Liver (tissue), 9 donors: ENCODE results near the gene UACA. TPM values are rescaled to one million over a fixed set of nuclear protein-coding genes. Genes with fewer than 3 reads are reported as not detected.

Experiments used
- DNase-seq: peaks from one replicate; pipeline ENCODE4 v3.0.0-alpha.2; 2017; ENCODE audit warnings: low spot score
- H3K27ac ChIP-seq, 2 donors: one replicate each; pipeline ENCODE4 v1.7.0; 2013; ENCODE audit warnings: inconsistent platforms in 2 of 2, low read length in 2 of 2, control low read depth in 1 of 2, low read depth in 1 of 2, mild to moderate bottlenecking in 1 of 2
- H3K27me3 ChIP-seq, 4 donors: one replicate each; pipeline versions ENCODE4 v1.6.1 to v1.7.0; 2013; ENCODE audit warnings: low read length in 3 of 4, inconsistent platforms in 1 of 4, mild to moderate bottlenecking in 1 of 4, moderate library complexity in 1 of 4; ENCODE audit not compliant: control insufficient read depth in 4 of 4, insufficient read depth in 4 of 4
- H3K36me3 ChIP-seq, 4 donors: one replicate each; pipeline versions ENCODE4 v1.6.1 to v1.7.0; 2013; ENCODE audit warnings: low read length in 3 of 4, mild to moderate bottlenecking in 3 of 4, low read depth in 1 of 4, moderate library complexity in 1 of 4; ENCODE audit not compliant: control insufficient read depth in 4 of 4, insufficient read depth in 3 of 4
- H3K4me1 ChIP-seq, 4 donors: one replicate each; pipeline versions ENCODE4 v1.6.1 to v1.7.0; 2013; ENCODE audit warnings: low read length in 3 of 4, mild to moderate bottlenecking in 3 of 4, moderate library complexity in 1 of 4; ENCODE audit not compliant: control insufficient read depth in 4 of 4, insufficient read depth in 4 of 4
- H3K4me3 ChIP-seq, 3 donors: one replicate each; pipeline versions ENCODE4 v1.6.1 to v1.7.0; 2013; ENCODE audit warnings: low read length in 3 of 3, control low read depth in 1 of 3, low read depth in 1 of 3, mild to moderate bottlenecking in 1 of 3
- H3K9ac ChIP-seq, 2 donors: one replicate each; pipeline ENCODE4 v1.7.0; 2013; ENCODE audit warnings: low read length in 2 of 2, mild to moderate bottlenecking in 2 of 2, moderate library complexity in 2 of 2, control low read depth in 1 of 2, low read depth in 1 of 2
- H3K9me3 ChIP-seq, 4 donors: one replicate each; pipeline versions ENCODE4 v1.6.1 to v1.7.0; 2013; ENCODE audit warnings: low read length in 3 of 4; ENCODE audit not compliant: control insufficient read depth in 4 of 4
- EGR1 ChIP-seq, 2 donors: IDR thresholded peaks; 2 replicates each; pipeline ENCODE4 v1.6.1; 2016 to 2018; ENCODE audit warnings: antibody characterized with exemption in 2 of 2, low read depth in 2 of 2
- FOXA1 ChIP-seq: IDR thresholded peaks from 2 replicates; pipeline ENCODE4 v1.6.1; 2016; ENCODE audit warnings: antibody characterized with exemption
- FOXA2 ChIP-seq: IDR thresholded peaks from 2 replicates; pipeline ENCODE4 v1.6.1; 2016; ENCODE audit warnings: antibody characterized with exemption
- GABPA ChIP-seq, 2 donors: IDR thresholded peaks in 1 of 2; conservative IDR thresholded peaks in 1 of 2; 2 replicates each; pipeline ENCODE4 v1.6.1; 2016; ENCODE audit warnings: antibody characterized with exemption in 2 of 2, mild to moderate bottlenecking in 1 of 2, moderate library complexity in 1 of 2
- HNF4A ChIP-seq, 2 donors: conservative IDR thresholded peaks; 2 replicates each; pipeline ENCODE4 v1.6.1; 2016; ENCODE audit warnings: antibody characterized with exemption in 2 of 2, mild to moderate bottlenecking in 2 of 2
- HNF4G ChIP-seq: IDR thresholded peaks from 2 replicates; pipeline ENCODE4 v1.6.1; 2016; ENCODE audit warnings: antibody characterized with exemption
- JUND ChIP-seq, 2 donors: IDR thresholded peaks; 2 replicates each; pipeline ENCODE4 v1.6.1; 2016; ENCODE audit warnings: antibody characterized with exemption in 2 of 2
- NR2F2 ChIP-seq: IDR thresholded peaks from 2 replicates; pipeline ENCODE4 v1.6.1; 2016; ENCODE audit warnings: antibody characterized with exemption
- RAD21 ChIP-seq, 2 donors: IDR thresholded peaks; 2 replicates each; pipeline ENCODE4 v1.6.1; 2016; ENCODE audit warnings: antibody characterized with exemption in 2 of 2, mild to moderate bottlenecking in 2 of 2
- RXRA ChIP-seq, 2 donors: IDR thresholded peaks; 2 replicates each; pipeline ENCODE4 v1.6.1; 2017 to 2018; ENCODE audit warnings: antibody characterized with exemption in 2 of 2, mild to moderate bottlenecking in 1 of 2
- SP1 ChIP-seq: IDR thresholded peaks from 2 replicates; pipeline ENCODE4 v1.6.1; 2018; ENCODE audit warnings: antibody characterized with exemption, mild to moderate bottlenecking
- TAF1 ChIP-seq: conservative IDR thresholded peaks from 2 replicates; pipeline ENCODE4 v1.6.1; 2016; ENCODE audit warnings: antibody characterized with exemption, mild to moderate bottlenecking
- YY1 ChIP-seq: IDR thresholded peaks from 2 replicates; pipeline ENCODE4 v1.6.1; 2016; ENCODE audit warnings: antibody characterized with exemption, mild to moderate bottlenecking
- WGBS: extraction: QIAGEN DNeasy Blood & Tissue Kit; methylation state at CpG from one replicate; pipeline ENCODE4 v1.1.7; 2013; 5-methylcytosine and 5-hydroxymethylcytosine counted together
- polyA plus RNA-seq, 2 donors: library from polyadenylated mRNA; stranded (reverse) in 1 of 2; unstranded in 1 of 2; fragments of 200-250 nt in 1 of 2; fragments of >200 nt in 1 of 2; fragmentation: Nextera tagmentation in 1 of 2; extraction: Ambion mirVana in 1 of 2; gene quantifications; one replicate each; pipeline versions ENCODE4 v1.2.1 to v1.2.3, GENCODE V29; 2013 to 2015
- total RNA-seq, 2 donors: library from RNA; depleted of rRNA; stranded (reverse); fragments of >200 nt; gene quantifications; one replicate each; pipeline ENCODE4 v1.2.3, GENCODE V29; 2014
- TF ChIP-seq, protein P1 (sequence below): fragments of 150-350 bp; IDR thresholded peaks from 2 replicates; pipeline ENCODE4 v1.5.1; 2017; ENCODE audit warnings: improper control_type of control experiment, low read depth, low read length; ENCODE audit not compliant: missing input control
- TF ChIP-seq, protein P2 (sequence below): IDR thresholded peaks from 2 replicates; pipeline ENCODE4 v1.6.1; 2016; ENCODE audit warnings: antibody characterized with exemption
- TF ChIP-seq, protein P3 (sequence below): IDR thresholded peaks from 2 replicates; pipeline ENCODE4 v1.6.1; 2016; ENCODE audit warnings: antibody characterized with exemption
- TF ChIP-seq, protein P4 (sequence below): IDR thresholded peaks from 2 replicates; pipeline ENCODE4 v1.6.1; 2016; ENCODE audit warnings: antibody characterized with exemption
- TF ChIP-seq, protein P5 (sequence below): IDR thresholded peaks from 2 replicates; pipeline ENCODE4 v1.6.1; 2016; ENCODE audit warnings: antibody characterized with exemption, mild to moderate bottlenecking
- donor health status: healthy.
- donor health status: healthy.
- donor health status: healthy.
- donor health status: healthy.
- donor health status: healthy.

The UACA gene
- total and polyA plus RNA-seq, 4 donors = 3.9 to 16.0 (median 10.0) TPM

DNA sequence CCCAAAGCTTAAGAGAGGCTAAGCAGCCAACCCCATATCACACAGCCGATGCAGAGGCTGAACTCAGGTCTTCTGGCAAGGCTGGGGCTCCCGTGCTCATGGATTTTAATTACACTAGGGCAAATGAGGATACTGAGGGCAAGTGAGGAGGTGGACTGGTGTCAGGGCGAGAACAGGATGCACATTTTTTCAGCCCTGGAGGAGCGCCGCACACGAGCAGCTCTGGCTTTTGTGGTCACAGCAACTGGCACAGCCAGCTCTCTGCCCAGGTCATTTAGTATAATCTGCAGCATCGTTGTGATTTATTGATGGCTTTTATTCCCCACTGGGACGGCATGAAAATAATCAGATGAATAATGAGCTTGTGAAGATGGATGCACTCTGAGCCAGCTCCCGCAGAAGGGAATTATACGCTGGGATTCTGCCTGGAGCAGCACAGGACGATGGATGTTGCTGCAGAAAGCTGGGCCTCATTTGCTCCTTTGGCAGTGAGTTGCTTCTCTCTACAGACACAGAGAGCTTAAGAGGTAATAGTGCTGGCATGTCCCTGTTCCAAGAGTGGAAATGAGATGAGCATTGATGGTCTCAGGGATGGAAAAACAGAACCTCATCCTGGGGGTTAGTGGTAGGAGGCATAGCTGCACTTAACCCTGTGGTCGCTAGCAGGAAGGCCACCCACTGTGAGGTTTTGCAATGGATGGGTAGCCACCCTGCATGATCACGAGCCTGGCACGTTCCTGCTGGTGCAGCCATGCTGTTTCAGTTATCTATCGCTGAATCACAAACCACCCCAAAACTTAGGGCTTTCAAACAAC, 135.4 kb downstream of the UACA start:
- H3K9ac ChIP-seq = no peak overlapping the region
- H3K36me3 ChIP-seq = no peaks in the 10 kb centered on the region
- H3K27ac ChIP-seq = no peak overlapping the region
- H3K9me3 ChIP-seq = peaks cover 0 to 1% (median 0%) of the 10 kb centered on the region in 4 donors
- H3K4me3 ChIP-seq = no peak overlapping the region
- no peaks in the 10 kb centered on the region for H3K27me3 ChIP-seq
- H3K4me1 ChIP-seq = no peaks in the 10 kb centered on the region
- TF ChIP-seq SP1 = no peak
- DNase-seq = no peak
- 72% methylated on average over 15 of the region's 15 CpGs for WGBS

DNA sequence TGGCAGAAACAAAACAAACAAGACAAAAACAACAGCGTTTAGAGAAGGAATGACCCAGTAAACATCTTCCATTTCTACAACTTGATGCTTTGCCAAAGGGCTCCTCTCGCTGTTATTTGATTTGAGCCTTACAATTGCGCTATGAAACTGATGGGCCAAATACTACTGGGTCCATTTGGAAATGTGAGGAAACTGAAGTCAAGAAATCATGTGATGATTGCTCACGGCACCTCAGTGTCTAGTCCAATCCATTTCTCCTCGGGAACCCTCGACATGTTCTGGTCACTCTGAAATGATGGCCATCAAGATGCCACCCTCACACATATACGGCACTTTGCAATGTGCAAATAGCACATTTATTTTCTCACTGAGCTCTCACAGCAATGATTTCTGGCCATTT, 136.0 kb downstream of the UACA start:
- Histone ChIP-seq H3K27me3 (no peaks in the 10 kb centered on the region), H3K4me3 (no peak overlapping the region), H3K36me3 (no peaks in the 10 kb centered on the region), H3K4me1 (no peaks in the 10 kb centered on the region), H3K27ac (no peak overlapping the region), H3K9ac (no peak overlapping the region), H3K9me3 (peaks cover 0 to 1% (median 0%) of the 10 kb centered on the region in 4 donors)
- 82% methylated on average over 7 of the region's 7 CpGs for WGBS
- no peak for DNase-seq
- TF ChIP-seq JUND (IDR thresholded peaks at IDR 0.05) = no peak
- no peak for TF ChIP-seq NR2F2
- TF ChIP-seq RXRA (IDR thresholded peaks at IDR 0.05) = no peak
- TF ChIP-seq GABPA (IDR thresholded peaks at IDR 0.05 in 1 of 2, conservative IDR thresholded peaks at IDR 0.05 in 1 of 2) = no peak
- no peak for TF ChIP-seq SP1
- no peak for TF ChIP-seq RAD21 (IDR thresholded peaks at IDR 0.05)

DNA sequence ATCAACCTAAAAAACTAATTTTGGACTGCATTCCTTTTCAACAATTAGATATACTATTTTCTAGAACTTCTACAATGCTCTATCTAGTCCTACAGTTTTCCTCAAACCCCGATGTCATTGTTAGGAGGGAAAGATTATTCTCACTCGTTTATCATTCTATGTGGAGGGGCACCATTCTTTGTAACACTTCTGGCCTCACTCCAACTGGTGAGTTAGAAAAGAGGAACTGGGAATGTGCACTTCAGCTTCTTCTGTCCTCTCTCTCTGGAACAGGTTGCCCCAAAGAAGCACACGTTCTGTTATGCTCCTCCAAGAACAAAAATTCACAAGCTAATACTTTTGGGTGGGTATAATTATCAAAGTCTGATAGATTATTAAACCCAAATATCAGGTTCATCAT, 137.9 kb downstream of the UACA start:
- Histone ChIP-seq H3K27me3 (no peaks in the 10 kb centered on the region), H3K36me3 (no peaks in the 10 kb centered on the region), H3K4me1 (no peaks in the 10 kb centered on the region), H3K9me3 (peaks cover 0 to 1% (median 0%) of the 10 kb centered on the region in 4 donors), H3K4me3 (no peak overlapping the region), H3K9ac (no peak overlapping the region), H3K27ac (no peak overlapping the region)
- no peak for DNase-seq
- 55% methylated on average over 3 of the region's 3 CpGs for WGBS
- TF ChIP-seq FOXA2 = no peak
- no peak for TF ChIP-seq EGR1 (IDR thresholded peaks at IDR 0.05; ENCODE audit: low read depth in 2 of 2)
- TF ChIP-seq HNF4A (conservative IDR thresholded peaks at IDR 0.05) = no peak
- TF ChIP-seq, protein P1, sequence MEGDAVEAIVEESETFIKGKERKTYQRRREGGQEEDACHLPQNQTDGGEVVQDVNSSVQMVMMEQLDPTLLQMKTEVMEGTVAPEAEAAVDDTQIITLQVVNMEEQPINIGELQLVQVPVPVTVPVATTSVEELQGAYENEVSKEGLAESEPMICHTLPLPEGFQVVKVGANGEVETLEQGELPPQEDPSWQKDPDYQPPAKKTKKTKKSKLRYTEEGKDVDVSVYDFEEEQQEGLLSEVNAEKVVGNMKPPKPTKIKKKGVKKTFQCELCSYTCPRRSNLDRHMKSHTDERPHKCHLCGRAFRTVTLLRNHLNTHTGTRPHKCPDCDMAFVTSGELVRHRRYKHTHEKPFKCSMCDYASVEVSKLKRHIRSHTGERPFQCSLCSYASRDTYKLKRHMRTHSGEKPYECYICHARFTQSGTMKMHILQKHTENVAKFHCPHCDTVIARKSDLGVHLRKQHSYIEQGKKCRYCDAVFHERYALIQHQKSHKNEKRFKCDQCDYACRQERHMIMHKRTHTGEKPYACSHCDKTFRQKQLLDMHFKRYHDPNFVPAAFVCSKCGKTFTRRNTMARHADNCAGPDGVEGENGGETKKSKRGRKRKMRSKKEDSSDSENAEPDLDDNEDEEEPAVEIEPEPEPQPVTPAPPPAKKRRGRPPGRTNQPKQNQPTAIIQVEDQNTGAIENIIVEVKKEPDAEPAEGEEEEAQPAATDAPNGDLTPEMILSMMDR = no peak
- TF ChIP-seq JUND (IDR thresholded peaks at IDR 0.05) = no peak
- no peak for TF ChIP-seq YY1
- TF ChIP-seq, protein P2, sequence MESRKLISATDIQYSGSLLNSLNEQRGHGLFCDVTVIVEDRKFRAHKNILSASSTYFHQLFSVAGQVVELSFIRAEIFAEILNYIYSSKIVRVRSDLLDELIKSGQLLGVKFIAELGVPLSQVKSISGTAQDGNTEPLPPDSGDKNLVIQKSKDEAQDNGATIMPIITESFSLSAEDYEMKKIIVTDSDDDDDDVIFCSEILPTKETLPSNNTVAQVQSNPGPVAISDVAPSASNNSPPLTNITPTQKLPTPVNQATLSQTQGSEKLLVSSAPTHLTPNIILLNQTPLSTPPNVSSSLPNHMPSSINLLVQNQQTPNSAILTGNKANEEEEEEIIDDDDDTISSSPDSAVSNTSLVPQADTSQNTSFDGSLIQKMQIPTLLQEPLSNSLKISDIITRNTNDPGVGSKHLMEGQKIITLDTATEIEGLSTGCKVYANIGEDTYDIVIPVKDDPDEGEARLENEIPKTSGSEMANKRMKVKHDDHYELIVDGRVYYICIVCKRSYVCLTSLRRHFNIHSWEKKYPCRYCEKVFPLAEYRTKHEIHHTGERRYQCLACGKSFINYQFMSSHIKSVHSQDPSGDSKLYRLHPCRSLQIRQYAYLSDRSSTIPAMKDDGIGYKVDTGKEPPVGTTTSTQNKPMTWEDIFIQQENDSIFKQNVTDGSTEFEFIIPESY = no peak
- no peak for TF ChIP-seq TAF1
- TF ChIP-seq, protein P3, sequence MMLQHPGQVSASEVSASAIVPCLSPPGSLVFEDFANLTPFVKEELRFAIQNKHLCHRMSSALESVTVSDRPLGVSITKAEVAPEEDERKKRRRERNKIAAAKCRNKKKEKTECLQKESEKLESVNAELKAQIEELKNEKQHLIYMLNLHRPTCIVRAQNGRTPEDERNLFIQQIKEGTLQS = no peak
- TF ChIP-seq, protein P4, sequence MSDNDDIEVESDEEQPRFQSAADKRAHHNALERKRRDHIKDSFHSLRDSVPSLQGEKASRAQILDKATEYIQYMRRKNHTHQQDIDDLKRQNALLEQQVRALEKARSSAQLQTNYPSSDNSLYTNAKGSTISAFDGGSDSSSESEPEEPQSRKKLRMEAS = no peak
- TF ChIP-seq FOXA1 = no peak
- TF ChIP-seq, protein P5, sequence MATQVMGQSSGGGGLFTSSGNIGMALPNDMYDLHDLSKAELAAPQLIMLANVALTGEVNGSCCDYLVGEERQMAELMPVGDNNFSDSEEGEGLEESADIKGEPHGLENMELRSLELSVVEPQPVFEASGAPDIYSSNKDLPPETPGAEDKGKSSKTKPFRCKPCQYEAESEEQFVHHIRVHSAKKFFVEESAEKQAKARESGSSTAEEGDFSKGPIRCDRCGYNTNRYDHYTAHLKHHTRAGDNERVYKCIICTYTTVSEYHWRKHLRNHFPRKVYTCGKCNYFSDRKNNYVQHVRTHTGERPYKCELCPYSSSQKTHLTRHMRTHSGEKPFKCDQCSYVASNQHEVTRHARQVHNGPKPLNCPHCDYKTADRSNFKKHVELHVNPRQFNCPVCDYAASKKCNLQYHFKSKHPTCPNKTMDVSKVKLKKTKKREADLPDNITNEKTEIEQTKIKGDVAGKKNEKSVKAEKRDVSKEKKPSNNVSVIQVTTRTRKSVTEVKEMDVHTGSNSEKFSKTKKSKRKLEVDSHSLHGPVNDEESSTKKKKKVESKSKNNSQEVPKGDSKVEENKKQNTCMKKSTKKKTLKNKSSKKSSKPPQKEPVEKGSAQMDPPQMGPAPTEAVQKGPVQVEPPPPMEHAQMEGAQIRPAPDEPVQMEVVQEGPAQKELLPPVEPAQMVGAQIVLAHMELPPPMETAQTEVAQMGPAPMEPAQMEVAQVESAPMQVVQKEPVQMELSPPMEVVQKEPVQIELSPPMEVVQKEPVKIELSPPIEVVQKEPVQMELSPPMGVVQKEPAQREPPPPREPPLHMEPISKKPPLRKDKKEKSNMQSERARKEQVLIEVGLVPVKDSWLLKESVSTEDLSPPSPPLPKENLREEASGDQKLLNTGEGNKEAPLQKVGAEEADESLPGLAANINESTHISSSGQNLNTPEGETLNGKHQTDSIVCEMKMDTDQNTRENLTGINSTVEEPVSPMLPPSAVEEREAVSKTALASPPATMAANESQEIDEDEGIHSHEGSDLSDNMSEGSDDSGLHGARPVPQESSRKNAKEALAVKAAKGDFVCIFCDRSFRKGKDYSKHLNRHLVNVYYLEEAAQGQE = no peak
- no peak for TF ChIP-seq NR2F2
- no peak for TF ChIP-seq HNF4G
- no peak for TF ChIP-seq RAD21 (IDR thresholded peaks at IDR 0.05)
- no peak for TF ChIP-seq GABPA (IDR thresholded peaks at IDR 0.05 in 1 of 2, conservative IDR thresholded peaks at IDR 0.05 in 1 of 2)
- TF ChIP-seq RXRA (IDR thresholded peaks at IDR 0.05) = no peak
